HL-60 (cell line): ENCODE results near the gene RTN4IP1.

Source experiments
- GABPA ChIP-seq: IDR thresholded peaks from 2 replicates; pipeline ENCODE4 v1.6.1; 2012; ENCODE audit warnings: low read depth
- POLR2AphosphoS5 ChIP-seq: IDR thresholded peaks from 2 replicates; pipeline ENCODE4 v1.6.1; 2012; ENCODE audit warnings: low read depth
- TF ChIP-seq, protein P1 (sequence below): IDR thresholded peaks from one replicate; pipeline ENCODE4 v1.5.1; 2011; ENCODE audit warnings: low read length, control low read depth, inconsistent platforms; ENCODE audit not compliant: insufficient read depth
- TF ChIP-seq, protein P2 (sequence below): IDR thresholded peaks from 2 replicates; pipeline ENCODE4 v1.6.1; 2012; ENCODE audit warnings: low read depth; ENCODE audit not compliant: insufficient replicate concordance

DNA sequence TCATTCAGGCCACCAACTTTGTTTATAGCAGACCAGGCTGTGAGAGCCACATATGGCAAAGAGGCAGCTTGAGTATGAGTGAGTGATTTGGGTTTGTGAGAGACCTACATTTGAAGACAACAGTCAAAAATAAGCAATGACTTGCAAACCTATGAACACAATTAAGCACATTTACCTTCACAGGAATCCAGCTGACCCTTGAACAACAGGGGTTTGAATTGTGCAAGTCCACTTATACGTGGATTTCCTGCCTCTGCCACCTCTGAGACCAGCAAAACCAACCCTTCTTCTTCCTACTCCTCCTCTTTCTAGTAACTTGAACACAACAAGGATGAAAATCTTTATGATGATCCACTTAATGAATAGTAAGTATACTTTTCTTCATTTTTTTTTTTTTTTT lies 10.1 kb downstream of the RTN4IP1 start:
- TF ChIP-seq, protein P1, sequence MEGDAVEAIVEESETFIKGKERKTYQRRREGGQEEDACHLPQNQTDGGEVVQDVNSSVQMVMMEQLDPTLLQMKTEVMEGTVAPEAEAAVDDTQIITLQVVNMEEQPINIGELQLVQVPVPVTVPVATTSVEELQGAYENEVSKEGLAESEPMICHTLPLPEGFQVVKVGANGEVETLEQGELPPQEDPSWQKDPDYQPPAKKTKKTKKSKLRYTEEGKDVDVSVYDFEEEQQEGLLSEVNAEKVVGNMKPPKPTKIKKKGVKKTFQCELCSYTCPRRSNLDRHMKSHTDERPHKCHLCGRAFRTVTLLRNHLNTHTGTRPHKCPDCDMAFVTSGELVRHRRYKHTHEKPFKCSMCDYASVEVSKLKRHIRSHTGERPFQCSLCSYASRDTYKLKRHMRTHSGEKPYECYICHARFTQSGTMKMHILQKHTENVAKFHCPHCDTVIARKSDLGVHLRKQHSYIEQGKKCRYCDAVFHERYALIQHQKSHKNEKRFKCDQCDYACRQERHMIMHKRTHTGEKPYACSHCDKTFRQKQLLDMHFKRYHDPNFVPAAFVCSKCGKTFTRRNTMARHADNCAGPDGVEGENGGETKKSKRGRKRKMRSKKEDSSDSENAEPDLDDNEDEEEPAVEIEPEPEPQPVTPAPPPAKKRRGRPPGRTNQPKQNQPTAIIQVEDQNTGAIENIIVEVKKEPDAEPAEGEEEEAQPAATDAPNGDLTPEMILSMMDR: no peak
- TF ChIP-seq POLR2AphosphoS5 (no peak), GABPA (no peak)
- TF ChIP-seq, protein P2, sequence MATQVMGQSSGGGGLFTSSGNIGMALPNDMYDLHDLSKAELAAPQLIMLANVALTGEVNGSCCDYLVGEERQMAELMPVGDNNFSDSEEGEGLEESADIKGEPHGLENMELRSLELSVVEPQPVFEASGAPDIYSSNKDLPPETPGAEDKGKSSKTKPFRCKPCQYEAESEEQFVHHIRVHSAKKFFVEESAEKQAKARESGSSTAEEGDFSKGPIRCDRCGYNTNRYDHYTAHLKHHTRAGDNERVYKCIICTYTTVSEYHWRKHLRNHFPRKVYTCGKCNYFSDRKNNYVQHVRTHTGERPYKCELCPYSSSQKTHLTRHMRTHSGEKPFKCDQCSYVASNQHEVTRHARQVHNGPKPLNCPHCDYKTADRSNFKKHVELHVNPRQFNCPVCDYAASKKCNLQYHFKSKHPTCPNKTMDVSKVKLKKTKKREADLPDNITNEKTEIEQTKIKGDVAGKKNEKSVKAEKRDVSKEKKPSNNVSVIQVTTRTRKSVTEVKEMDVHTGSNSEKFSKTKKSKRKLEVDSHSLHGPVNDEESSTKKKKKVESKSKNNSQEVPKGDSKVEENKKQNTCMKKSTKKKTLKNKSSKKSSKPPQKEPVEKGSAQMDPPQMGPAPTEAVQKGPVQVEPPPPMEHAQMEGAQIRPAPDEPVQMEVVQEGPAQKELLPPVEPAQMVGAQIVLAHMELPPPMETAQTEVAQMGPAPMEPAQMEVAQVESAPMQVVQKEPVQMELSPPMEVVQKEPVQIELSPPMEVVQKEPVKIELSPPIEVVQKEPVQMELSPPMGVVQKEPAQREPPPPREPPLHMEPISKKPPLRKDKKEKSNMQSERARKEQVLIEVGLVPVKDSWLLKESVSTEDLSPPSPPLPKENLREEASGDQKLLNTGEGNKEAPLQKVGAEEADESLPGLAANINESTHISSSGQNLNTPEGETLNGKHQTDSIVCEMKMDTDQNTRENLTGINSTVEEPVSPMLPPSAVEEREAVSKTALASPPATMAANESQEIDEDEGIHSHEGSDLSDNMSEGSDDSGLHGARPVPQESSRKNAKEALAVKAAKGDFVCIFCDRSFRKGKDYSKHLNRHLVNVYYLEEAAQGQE: no peak
